ENCODE data around the gene B3GAT2.

The B3GAT2 gene

DNA sequence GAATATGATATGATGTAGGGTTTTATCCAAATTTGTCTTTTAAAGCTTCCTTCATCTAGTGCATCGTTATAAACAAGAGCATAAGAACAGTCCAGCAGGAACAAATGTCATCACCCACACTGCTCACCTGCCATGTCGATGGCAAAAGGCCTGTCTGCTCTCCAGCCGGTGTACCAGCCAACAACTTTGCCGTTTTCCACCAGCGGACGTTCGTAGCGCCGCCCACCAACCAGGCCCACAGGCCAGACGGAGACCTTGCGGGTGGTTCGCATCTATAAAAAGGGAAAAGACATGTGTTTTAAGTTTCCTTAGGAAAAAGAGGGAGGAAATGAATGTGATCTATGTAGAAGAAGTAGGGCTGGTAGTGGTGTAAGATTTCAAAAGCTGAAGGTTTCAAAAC, 62.9 kb downstream of the B3GAT2 start:
- DNase-seq (ENCODE audit: low read depth), result no peak

DNA sequence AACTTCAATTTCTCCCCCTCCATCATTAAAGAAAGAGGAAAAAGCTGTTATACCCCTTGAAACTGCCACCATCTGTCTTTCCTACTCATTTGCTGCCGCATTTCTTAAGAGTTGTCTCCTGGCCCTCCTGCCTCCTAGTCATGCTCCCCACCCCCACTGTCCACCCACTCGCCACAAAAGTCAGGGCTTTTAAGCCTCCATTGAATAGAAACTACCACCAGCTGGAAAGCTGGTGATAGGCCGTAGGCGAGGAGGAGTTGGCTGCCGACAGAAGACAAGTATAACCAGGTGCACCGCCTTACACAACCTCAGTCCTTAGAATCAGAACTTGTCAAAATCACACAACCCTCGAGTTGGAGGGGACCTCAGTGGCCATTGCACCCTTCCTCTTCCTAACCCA, 67.6 kb downstream of the B3GAT2 start:
- DNase-seq (ENCODE audit: low read depth), result no peak

- DNase-seq (ENCODE audit: low read depth), result no peak
Observed at GRCh38 chr6:70886661-70887060, 70.2 kb downstream of the B3GAT2 start.

GRCh38 chr6:70886071-70886470, 70.8 kb downstream of the B3GAT2 start:
- no peak for DNase-seq (ENCODE audit: low read depth)

- peak; percentile 39 for DNase-seq (ENCODE audit: low read depth)
Observed at GRCh38 chr6:70884074-70884983, 72.5 kb downstream of the B3GAT2 start.

DNA sequence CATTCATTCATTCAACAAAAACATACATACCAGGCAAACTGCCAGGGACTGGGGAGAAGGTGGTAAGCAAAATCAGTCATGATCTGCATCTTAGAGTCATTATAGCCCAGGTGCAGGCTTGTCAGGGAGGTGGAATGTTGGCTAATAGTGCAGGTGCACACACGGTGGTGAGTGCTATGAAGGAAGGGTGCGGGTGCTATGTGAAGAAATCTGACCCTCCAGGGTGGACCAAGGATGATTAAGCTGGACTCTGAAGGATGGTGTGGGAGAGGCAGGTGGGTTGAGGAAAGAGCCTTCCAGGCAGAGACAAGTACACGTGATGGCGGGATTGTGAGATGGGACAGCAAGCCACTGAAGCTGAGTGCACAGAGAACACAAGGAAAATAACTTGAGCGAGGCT, 77.4 kb downstream of the B3GAT2 start:
- DNase-seq (ENCODE audit: low read depth), result no peak

- no peak for DNase-seq (ENCODE audit: low read depth)
Observed at GRCh38 chr6:70874181-70874913, 82.5 kb downstream of the B3GAT2 start.

- no peak for DNase-seq (ENCODE audit: low read depth)
Observed at GRCh38 chr6:70872469-70872868, 84.4 kb downstream of the B3GAT2 start.

GRCh38 chr6:70864401-70864800, 92.5 kb downstream of the B3GAT2 start:
- DNase-seq (ENCODE audit: low read depth), result no peak

GRCh38 chr6:70863343-70863742, 93.5 kb downstream of the B3GAT2 start:
- DNase-seq (ENCODE audit: low read depth), result no peak

DNA sequence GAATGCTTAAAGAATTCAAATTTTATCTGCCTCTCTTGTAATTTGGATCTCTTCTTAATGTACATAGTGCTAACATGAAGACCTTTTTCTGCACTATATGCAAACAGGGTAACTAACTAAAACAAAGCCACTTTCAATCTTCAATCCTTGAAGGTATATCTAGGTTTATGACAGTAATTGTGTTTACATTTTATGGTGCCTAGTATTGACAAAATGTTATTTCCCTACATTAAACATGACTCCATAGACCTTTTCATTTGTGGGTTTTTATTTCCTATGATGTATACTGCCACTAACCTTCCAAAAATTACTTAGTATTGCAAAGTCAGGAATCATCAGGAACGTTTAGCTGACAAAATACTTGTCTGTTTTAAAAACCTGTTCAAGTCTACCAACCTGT, 95.9 kb downstream of the B3GAT2 start:
- no peak for DNase-seq (ENCODE audit: low read depth)

GRCh38 chr6:70860045-70860444, 96.8 kb downstream of the B3GAT2 start:
- DNase-seq (ENCODE audit: low read depth), result no peak

- no peak for DNase-seq (ENCODE audit: low read depth)
Observed at GRCh38 chr6:70857387-70858077, 99.3 kb downstream of the B3GAT2 start.

- no peak for DNase-seq (ENCODE audit: low read depth)
Observed at GRCh38 chr6:70852667-70853246, 104.1 kb downstream of the B3GAT2 start.

DNA sequence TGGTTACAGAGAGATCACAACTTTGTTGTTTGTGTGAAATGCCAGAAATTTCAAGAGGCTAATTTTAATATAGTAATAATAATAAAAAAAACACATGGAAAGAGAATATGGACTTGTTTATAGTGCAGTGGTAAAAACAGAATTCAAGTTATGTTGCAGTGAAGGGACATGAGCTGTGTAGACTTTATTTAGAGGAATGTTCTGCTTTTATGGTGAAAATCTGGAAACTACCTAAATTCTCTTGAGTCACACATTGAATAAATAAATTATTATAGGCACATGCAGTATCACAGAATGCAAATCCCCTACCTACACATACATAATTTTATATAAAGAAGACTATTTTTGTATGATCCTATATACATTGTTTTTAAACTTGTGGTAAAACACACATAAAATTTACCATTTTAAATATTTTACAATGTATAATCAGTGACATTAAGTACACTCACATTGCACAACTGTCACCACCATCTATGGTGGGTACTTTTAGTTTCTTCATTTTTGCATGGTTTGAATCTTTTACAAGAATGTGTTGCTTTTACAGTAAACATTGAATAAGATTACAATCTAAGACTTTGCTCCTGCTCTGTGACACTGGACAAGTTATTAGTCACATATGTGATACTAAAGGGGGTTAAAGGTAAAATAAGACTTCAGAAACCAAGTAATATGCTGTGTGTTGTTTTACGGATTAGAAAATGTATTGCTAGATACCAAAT, 107.4 kb downstream of the B3GAT2 start:
- no peak for DNase-seq (ENCODE audit: low read depth)

- no peak for DNase-seq (ENCODE audit: low read depth)
Observed at GRCh38 chr6:70847106-70848084, 109.5 kb downstream of the B3GAT2 start.

- DNase-seq (ENCODE audit: low read depth), result no peak
Observed at GRCh38 chr6:70846207-70846835, 110.5 kb downstream of the B3GAT2 start.

GRCh38 chr6:70844301-70844700, 112.6 kb downstream of the B3GAT2 start:
- no peak for DNase-seq (ENCODE audit: low read depth)

DNA sequence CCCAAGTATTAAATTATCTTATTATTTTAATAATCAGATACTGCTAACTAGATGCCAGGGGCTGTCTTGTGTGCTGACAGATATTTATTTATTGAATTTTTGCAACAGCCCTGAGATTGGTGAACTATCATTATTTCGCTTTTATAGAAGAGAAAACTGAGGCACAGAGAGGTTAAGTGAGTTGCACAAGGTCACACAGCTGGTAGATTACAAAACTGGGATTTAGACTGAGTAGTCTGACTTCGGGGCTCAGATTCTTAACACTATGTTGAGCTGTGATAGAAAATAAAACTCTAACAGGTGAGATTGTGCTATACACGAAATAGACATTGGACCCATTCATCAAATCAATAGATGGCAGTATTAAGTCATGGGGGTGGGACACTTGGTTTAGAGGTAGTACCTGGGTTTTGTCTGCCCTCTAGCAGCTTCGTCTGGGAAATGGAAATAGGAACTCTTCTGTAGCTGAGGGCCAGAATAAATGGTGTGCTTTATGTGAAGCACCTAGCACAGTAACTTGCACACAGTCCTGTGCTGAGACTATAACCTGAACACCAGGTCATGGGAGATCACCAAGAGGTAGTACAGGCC, 113.4 kb downstream of the B3GAT2 start:
- DNase-seq (ENCODE audit: low read depth), result no peak

- no peak for DNase-seq (ENCODE audit: low read depth)
Observed at GRCh38 chr6:70842541-70842940, 114.3 kb downstream of the B3GAT2 start.

All from activated T-cell treated with anti-CD3 and anti-CD28 coated beads for 1 hour (primary cell).